HG02759 (cell line): ENCODE results near the gene HRH4.

Source experiments
- ATAC-seq: cut with Tn5 transposase; IDR thresholded peaks from one replicate; pipeline ENCODE4 v1.9.1; 2021; ENCODE audit warnings: mild to moderate bottlenecking, moderate library complexity; ENCODE audit not compliant: unreplicated experiment

Gene HRH4

DNA sequence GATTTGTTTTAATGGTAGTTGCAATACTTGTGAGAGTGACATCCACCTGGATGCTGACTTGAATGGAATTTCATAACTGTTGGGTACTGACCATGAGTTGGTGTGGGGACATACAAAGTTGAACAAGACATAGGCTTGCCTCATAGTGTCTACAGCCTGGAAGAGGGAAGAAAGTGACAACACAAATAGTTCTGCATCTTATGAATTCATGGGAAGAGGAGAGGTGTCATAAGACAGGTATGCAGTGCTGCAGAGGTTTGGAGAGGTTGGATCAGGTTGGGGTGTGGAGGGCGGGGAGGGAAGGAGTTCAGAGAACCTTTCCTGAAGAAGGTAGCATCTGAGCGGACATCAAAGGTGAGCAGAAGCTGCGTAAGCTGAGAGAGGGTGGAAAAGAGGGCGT, 44.0 kb downstream of the HRH4 start:
- ATAC-seq = no peak

- ATAC-seq = no peak
Measured at GRCh38 chr18:24506175-24506574, 45.7 kb downstream of the HRH4 start.

DNA sequence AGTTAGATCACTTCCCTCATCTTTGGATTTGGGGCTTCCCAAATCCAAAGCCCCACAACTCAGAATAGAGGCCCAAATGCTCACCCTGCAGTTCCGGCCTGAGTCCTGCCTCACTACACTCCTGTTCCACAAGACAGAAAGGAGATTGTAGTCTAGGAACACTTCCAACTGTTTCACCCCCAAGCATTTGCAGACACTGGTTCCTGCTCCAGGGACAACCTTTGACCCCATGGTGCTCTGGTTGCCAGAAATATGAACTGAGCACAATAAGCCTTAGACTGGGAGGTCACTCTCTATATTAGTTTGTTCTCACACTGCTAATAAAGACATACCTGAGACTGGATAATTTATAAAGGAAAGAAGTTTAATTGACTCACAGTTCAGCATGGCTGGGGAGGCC, 49.0 kb downstream of the HRH4 start:
- ATAC-seq = no peak

DNA sequence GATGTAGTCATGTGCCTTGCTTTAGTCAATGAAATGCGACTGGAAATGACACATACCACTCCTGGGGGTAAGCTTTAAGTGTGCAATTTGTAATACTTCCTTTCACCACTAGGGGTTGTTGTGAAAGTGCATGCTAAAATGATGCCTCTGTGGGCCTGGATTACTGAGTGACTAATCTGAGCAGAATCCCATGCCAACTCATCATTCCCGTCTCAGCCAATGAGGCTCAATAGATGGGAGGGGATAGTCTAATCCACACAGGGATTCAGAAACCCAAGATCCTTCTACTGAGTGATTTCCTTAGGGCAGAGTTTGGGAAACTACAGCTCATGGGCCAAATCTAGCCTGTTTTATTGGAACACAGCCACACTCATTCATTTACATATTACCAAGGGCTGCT, 54.0 kb downstream of the HRH4 start:
- ATAC-seq = peak; percentile 88

DNA sequence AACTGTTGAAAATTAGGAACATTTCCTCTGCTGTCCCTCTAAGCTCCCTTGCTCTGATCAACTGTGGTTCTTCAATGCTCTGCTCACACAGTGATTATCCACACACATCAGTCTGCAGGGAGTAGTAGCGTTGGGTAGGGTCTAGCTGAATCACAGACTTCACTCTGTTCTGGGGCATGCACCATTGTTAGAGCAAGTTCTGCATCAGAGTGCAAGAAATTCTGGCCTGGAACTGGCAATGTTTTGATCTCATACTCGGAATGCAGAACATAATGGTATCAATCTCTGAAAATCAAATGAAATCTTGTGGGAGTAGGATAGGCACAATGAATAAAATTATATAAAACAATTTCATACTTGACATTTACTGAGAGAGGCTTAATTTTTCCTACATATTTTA, 55.3 kb downstream of the HRH4 start:
- ATAC-seq = no peak

GRCh38 chr18:24516261-24516660, 55.8 kb downstream of the HRH4 start:
- no peak for ATAC-seq

DNA sequence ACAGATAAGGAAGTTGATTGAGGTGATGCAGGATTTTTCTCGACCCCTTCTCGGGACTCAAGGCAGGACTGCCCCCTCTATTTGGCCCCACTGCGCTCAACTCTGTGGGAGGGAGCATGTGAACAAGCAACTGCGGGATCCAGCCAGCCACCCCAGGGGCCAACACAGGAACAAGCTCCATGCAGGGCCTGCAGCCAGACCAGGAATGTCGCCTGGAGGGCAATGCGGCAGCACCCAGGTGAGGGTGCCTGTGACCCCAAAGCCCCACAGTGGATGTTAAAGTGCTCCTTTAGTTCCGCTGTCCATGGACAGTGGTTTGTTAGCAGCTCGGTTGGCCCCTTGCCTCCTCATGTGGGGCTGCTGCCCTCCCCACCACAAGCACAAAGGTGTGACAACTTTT, 57.1 kb downstream of the HRH4 start:
- no peak for ATAC-seq

DNA sequence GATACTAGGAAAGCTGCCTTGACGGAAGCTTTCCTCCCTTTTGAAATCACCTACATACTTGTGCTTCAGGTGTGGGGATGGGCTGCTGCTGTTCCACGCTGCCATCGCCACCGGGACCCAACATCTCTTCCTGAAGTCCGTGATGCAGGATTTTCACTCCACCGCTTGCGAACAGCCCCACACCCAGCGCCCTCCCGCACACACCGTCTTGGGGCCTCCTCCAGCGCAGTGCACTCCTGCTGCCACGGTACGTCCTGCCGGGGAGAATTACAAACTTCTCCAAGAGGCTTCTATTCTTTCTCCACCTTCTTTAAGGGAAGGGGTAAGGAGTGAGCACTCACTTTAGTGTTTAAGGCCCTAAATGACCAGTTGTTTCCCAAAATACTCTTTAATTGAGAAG, 58.2 kb downstream of the HRH4 start:
- ATAC-seq = no peak
